ENCODE results near the gene CRYGN. TPM values are rescaled to one million over a fixed set of nuclear protein-coding genes. Genes with fewer than 3 reads are reported as not detected.

The CRYGN gene
- total RNA-seq, 2 donors from 2014 or later = not detected

- Histone ChIP-seq H3K27ac (no peak overlapping the region), H3K4me3 (no peak overlapping the region), H3K4me1 (peaks cover 8% of the 10 kb centered on the region), H3K36me3 (no peaks in the 10 kb centered on the region), H3K27me3 (peaks cover 25% of the 10 kb centered on the region), H3K9ac (ENCODE audit: low read depth in 2 of 2, low read length in 2 of 2) (no peak overlapping the region), H3K9me3 (no peaks in the 10 kb centered on the region)
- intact Hi-C loops (cut with DNase I) = no loop called here
- no peak for TF ChIP-seq CTCF (IDR thresholded peaks at IDR 0.05)
- no peak for DNase-seq
These were observed 33.7 kb downstream of the CRYGN start for GRCh38 chr7:151406051-151406875.

GRCh38 chr7:151405588-151405987 is 34.4 kb downstream of the CRYGN start:
- DNase-seq = no peak

GRCh38 chr7:151405056-151405455 is 34.9 kb downstream of the CRYGN start:
- Histone ChIP-seq H3K27ac (no peak overlapping the region), H3K9me3 (no peaks in the 10 kb centered on the region)

More at GRCh38 chr7:151405588-151405987, 34.4 kb downstream of the CRYGN start:
- H3K27me3 ChIP-seq = peaks cover 23% of the 10 kb centered on the region
- no peak overlapping the region for H3K9ac ChIP-seq (ENCODE audit: low read depth in 2 of 2, low read length in 2 of 2)
- H3K36me3 ChIP-seq = no peaks in the 10 kb centered on the region
- H3K4me1 ChIP-seq = peaks cover 8% of the 10 kb centered on the region
- no peaks in the 10 kb centered on the region for H3K9me3 ChIP-seq
- no peak overlapping the region for H3K27ac ChIP-seq
- no peak overlapping the region for H3K4me3 ChIP-seq
- intact Hi-C loops (cut with DNase I) = no loop called here
- no peak for TF ChIP-seq CTCF (IDR thresholded peaks at IDR 0.05)

GRCh38 chr7:151404216-151405011 is 35.5 kb downstream of the CRYGN start:
- Histone ChIP-seq H3K27ac (no peak overlapping the region), H3K27me3 (peaks cover 11% of the 10 kb centered on the region), H3K4me1 (peaks cover 2% of the 10 kb centered on the region), H3K36me3 (no peaks in the 10 kb centered on the region), H3K9ac (ENCODE audit: low read depth in 2 of 2, low read length in 2 of 2) (no peak overlapping the region), H3K4me3 (no peak overlapping the region), H3K9me3 (no peaks in the 10 kb centered on the region)
- DNase-seq = no peak
- no peak for TF ChIP-seq CTCF (IDR thresholded peaks at IDR 0.05)
- intact Hi-C loops (cut with DNase I) = no loop called here

More at GRCh38 chr7:151405056-151405455, 34.9 kb downstream of the CRYGN start:
- Histone ChIP-seq H3K4me1 (peaks cover 8% of the 10 kb centered on the region), H3K27me3 (peaks cover 18% of the 10 kb centered on the region), H3K4me3 (no peak overlapping the region), H3K9ac (ENCODE audit: low read depth in 2 of 2, low read length in 2 of 2) (no peak overlapping the region), H3K36me3 (no peaks in the 10 kb centered on the region)
- TF ChIP-seq CTCF (IDR thresholded peaks at IDR 0.05) = no peak
- no peak for DNase-seq
- intact Hi-C loops (cut with DNase I) = no loop called here

GRCh38 chr7:151403764-151404163 is 36.2 kb downstream of the CRYGN start:
- intact Hi-C loops (cut with DNase I) = no loop called here
- DNase-seq = no peak
- Histone ChIP-seq H3K9me3 (no peaks in the 10 kb centered on the region), H3K9ac (ENCODE audit: low read depth in 2 of 2, low read length in 2 of 2) (no peak overlapping the region), H3K27me3 (peaks cover 5% of the 10 kb centered on the region), H3K4me1 (no peaks in the 10 kb centered on the region), H3K36me3 (no peaks in the 10 kb centered on the region), H3K27ac (no peak overlapping the region), H3K4me3 (no peak overlapping the region)
- TF ChIP-seq CTCF (IDR thresholded peaks at IDR 0.05) = no peak
